RWPE1 (cell line): ENCODE data around the gene DCANP1.

ENCODE experiments used
- CTCF ChIA-PET: fragments of 350-600 bp; sonication (Branson Sonifier 250); formaldehyde crosslinking; extraction: SDS; loops from one replicate; lab custom pipeline; 2021; lab: Yijun Ruan, JAX
- POLR2A ChIA-PET: fragments of 400-600 bp; formaldehyde crosslinking; extraction: SDS; loops from one replicate; lab custom pipeline; 2020; ENCODE audit warnings: antibody characterized with exemption; ENCODE audit not compliant: low non-redundant PET; lab: Yijun Ruan, JAX
- DNase-seq: peaks from one replicate; pipeline ENCODE4 v3.0.0; 2012; ENCODE audit warnings: low spot score
- H3K27ac ChIP-seq: fragments of 450-650 bp; 2 replicates; pipeline ENCODE4 v1.5.1; 2017
- CTCF ChIP-seq: fragments of 450-650 bp; conservative IDR thresholded peaks from 2 replicates; pipeline ENCODE4 v1.5.1; 2017; ENCODE audit warnings: low read depth, mild to moderate bottlenecking

DCANP1 gene

GRCh38 chr5:135395866-135396265 is 51.3 kb downstream of the DCANP1 start:
- H3K27ac ChIP-seq = peak overlapping the region; percentile 64; the same call in 1 of the 2 replicates
- no peak for DNase-seq
- TF ChIP-seq CTCF = no peak
- POLR2A ChIA-PET = no interaction called here
- CTCF ChIA-PET = interaction anchor here (1.6 kb wide), 1 partner anchor 30 kb away, joined by 8 read pairs; no protein-coding TSS in a partner anchor

GRCh38 chr5:135395451-135395850 is 51.7 kb downstream of the DCANP1 start:
- no peak overlapping the region for H3K27ac ChIP-seq
- CTCF ChIA-PET = interaction anchor here (0.6 to 1.6 kb wide), 2 partner anchors 30 to 656 kb away, joined by 3 to 8 read pairs; no protein-coding TSS in a partner anchor
- no peak for TF ChIP-seq CTCF
- POLR2A ChIA-PET = no interaction called here
- no peak for DNase-seq
